ENCODE data around the gene MISP3. TPM values are rescaled to one million over a fixed set of nuclear protein-coding genes. Genes with fewer than 3 reads are reported as not detected.

The MISP3 gene
- total RNA-seq, 1 donor from 2014 or later, result under 0.01 TPM

GRCh38 chr19:14081797-14082674 is 9.4 kb downstream of the MISP3 start:
- DNase-seq, result peak; percentile 57

DNA sequence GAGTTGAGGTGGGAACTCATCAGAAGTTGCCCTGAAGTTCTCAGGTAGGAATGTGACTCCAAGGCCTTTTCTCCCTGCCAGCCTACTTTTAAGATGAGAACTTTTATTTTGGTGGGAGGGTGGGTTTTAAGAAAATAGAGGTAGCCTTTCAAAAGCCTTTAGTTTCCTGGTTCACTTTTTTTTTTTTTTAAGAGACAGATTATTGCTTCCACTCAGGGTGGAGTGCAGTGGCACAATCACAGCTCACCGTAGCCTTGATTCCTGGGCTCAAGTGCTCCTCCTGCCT is 10.0 kb downstream of the MISP3 start:
- DNase-seq, result no peak

- DNase-seq, result no peak
Measured at GRCh38 chr19:14085309-14085995, 12.9 kb downstream of the MISP3 start, which contains the start of gene C19orf67. Gene C19orf67 (minus strand): TSS chr19:14085783. CDS start chr19:14085627, 156 bp downstream.

DNA sequence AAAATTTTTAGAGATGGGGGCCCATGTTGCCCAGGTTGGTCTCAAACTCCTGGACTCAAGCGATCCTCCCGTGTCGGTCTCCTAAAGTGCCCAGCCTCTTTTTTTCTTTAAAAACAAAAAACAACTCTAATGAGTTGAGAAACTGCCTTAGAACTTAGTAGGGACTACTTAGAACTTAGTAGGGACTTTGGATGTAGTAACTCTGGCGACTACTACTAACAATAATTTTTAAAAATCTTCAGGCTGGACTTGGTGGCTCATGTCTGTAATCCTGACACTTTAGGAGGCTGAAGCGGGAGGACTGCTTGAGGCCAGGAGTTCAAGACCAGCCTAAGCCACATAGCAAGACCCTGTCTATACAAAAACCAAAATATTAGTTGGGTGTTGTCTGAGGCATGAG is 13.5 kb downstream of the MISP3 start:
- DNase-seq, result no peak

DNA sequence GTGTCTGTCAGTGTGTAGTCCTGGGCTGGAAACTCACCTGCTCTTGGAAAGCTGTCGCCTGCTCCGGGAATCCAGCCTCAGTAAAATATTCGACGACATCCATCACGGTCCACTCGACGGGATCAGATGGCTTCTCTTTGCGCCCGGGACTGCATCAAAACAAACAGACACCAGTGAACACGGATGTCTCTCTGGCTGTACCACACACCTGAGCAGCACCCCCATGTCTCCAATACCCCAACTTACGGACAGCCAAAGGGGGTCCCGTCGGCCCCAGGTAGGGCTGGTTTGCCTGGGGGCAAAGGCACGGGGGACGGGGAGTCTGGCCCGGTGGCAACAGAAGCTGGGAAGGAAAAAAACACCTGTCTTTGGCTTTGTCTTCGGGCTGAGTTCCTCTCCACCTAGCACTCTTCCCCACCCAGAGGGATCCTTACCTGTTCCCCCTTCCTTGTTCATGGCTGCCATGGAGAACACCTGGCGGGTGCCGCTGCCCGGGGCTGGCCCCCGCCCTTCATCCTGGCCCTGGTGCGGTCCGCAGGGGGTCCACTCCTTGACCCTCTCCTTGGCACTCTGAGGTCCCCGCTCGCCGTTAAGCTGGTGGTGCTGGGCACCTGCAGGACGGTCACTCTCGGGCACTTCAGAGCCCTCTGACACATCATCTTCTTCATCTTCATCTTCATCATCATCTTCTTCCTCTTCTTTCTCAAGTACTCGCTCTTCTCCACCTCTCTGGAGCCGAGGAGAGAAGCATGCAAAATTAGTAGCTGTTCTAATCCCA is 16.2 kb downstream of the MISP3 start:
- DNase-seq, result no peak

- peak; percentile 58 for DNase-seq
Measured at GRCh38 chr19:14089412-14089661, 16.8 kb downstream of the MISP3 start.

DNA sequence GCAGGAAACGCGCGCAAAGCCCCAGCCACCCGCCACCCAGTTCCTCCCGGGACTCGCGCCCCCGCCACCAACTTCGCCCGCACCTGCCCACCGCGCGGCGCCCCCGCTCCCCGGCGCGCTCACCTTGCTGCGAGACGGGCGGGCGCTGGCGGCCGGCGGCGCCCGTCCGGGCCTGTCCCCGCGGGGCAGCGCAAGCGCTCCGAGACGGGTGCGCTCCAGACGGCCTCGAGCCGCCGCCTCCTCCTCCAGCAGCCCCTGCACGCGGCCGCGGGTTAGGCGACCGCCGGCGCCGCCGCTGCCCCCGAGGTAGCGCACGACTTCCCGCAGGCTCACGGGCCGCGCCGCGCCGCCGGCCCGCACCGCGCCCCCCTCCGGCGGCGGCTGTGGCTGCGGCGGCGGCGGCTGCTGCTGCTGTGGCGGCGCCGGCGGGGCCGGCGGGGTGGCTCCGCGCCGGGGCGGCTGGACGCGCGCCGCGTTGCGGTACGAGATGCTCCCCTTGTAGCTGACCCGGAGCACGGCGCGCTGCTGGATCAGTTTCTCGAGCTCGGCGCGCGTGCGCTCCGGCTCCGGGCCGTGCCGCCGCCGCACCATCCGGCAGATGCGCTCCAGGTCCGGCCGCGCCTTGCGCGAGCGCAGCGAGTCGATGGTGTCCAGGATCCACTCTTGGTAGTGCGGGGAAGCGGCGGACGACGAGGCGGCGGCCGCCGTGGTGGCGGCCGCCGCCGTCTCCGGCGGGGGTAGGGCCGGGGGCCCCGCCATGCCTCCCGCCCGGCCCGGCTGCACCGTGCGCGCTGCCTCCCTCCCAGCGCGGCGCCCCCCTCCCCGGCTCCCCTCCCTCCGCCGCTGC is 17.3 kb downstream of the MISP3 start:
- DNase-seq, result peak; percentile 77

GRCh38 chr19:14090509-14091080 is 18.0 kb downstream of the MISP3 start, which contains the start of gene SAMD1:
Gene SAMD1 (minus strand): TSS chr19:14090751.
- peak; percentile 86 for DNase-seq

- DNase-seq, result peak; percentile 64
Measured at GRCh38 chr19:14091081-14091812, 18.7 kb downstream of the MISP3 start.

DNA sequence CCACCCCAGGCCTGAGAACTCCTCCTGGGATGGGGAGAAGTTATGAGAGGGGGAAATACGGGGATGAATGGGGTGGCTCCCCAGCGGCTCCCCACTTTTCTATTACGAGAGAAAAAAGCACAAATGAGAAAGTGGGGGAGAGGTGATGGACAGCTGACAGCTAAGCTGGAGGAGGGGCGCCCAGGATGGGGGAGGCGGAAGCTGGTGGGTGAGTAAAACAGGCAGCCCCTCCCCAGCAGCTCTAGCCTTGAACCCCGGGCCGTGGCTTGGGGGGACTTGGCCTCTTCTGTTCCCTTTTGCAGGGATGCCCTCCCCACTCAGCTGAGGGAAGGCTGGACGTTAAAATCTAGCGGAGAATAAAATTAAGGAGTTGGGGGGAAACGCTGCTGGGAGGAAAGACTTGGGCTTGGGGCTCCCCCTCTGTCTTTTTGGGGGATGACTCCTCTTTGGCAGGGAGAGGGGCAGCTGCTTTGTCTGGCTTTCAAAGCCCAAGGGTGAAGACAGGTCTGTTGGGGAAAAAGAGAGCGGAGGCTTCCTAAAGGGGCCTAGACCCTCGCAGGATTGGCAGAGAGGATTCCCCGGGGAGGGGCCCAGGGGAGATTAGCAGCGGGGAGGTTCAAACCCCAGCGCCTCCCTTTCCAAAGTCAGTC is 19.4 kb downstream of the MISP3 start:
- DNase-seq, result no peak

DNA sequence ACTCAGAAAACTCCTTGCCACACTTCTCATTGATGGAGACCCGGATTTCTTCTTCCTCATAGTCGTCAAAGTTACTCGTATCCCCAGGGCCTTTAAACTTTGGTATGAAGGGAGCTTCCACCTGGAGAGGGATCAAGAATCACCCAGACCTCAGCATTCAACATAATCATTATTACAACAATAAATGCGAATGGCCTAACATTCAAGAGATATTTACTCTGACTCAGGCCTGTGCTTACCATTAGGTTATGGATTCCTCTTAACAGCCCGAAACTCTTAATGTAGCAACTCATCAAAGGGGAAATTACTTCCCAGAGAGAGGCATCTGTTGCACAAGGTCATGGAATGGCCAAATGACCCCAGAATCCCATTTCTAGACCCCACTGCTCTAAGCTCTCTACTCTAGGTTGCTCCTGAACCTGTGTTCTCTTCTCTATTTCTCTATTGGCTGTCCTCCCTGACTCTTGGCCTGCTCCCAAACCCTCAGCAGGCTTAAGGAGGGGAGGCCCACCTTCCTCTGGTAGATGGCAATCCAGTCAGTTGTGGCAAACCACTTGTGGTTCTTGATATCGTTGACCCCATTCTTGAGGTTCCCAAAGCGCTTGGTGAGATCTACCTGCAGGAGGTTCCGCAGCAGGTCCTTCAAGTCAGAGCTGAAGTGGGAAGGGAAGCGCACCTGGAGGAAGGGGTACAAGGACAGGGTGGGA is 20.7 kb downstream of the MISP3 start:
- no peak for DNase-seq

DNA sequence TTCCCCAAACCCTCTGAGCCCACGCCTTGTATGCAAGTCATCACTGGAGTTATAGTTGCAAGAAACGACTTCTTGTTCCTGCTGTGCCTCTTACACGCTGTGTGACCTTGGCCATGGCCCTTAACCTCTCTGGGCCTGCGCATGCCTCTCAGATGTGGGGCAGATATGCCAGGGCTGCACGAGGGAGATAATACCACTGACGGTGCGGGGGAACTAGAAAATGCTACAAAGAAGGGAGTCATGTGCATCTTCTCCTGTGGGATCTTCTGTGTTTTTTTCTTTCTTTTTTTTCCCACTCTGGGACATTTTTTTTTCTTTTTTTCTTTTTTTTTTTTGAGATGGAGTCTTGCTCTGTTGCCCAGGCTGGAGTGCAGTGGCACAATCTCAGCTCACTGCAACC is 22.3 kb downstream of the MISP3 start:
- no peak for DNase-seq

- DNase-seq, result no peak
Measured at GRCh38 chr19:14096272-14096992, 23.8 kb downstream of the MISP3 start.

DNA sequence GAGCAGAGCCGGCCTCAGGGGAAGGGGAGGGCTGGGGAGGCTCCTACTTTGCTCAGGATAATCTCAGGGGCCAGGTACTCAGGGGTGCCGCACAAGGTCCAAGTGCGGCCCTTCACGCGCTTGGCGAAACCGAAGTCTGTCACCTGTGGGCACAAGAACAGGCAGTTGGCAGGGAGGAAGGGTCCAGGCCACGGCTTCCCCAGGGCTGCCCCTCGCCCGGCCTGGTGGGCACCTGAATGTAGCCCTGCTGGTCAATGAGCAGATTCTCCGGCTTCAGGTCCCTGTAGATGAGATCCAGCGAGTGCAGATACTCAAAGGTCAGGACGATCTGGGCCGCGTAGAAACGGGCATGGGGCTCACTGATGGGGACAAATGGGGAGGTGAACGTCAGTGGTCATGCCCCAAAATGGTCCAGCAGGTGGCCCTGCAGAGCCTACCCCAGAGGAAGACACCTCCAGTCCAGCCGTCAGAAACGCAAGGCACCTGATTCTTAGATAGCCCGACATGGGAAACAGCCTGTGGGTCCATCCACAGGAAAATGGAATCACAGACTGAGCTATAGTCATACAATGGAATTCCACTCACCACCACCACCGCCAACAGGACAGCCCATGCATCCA is 25.1 kb downstream of the MISP3 start:
- DNase-seq, result peak; percentile 30

DNA sequence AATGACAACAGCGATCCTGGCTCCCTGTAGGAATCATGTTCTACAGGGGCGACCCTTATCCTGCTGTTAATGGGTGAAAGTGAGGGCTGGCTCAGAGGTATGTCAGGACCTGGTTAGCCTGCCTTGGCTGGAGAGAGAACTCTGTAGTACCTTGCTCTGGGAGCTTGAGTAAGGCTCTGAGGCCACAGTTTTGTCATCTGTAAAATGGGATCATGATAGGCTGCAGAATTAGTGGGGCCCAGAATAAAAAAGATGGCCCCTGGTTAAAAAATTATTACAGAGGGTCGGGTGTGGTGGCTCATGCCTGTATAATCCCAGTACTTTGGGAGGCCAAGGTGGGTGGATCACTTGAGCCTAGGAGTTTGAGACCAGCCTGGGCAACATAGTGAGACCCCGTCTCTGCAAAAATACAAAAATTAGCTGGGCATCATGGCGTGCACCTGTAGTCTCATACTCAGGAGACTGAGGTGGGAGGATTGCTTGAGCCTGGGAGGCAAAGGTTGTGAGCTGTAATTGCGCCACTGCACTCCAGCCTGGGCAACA is 28.5 kb downstream of the MISP3 start:
- DNase-seq, result no peak

GRCh38 chr19:14102102-14102696 is 29.6 kb downstream of the MISP3 start:
- no peak for DNase-seq

- no peak for DNase-seq
Measured at GRCh38 chr19:14102756-14103155, 30.2 kb downstream of the MISP3 start.

DNA sequence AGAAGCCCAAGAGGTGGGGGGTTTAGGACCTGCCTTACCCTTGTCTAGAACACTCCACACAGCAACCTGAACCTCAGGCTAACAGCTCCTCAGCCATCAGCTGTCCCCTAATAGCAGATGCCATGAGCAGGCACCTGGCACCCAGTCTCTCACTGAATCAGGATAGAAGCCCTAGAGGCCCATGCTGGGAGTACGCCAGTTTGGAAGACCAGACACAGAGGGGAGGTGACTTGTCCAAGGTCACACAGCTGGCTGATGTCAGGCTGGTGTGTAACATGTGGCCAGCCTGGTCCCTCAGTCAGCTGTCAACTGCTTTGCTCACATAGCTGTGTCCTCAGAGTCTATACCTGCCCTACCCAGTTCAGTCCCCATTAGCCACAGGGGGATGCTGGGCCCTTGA is 30.7 kb downstream of the MISP3 start:
- DNase-seq, result no peak

Data from dermis blood vessel endothelial cell (primary cell).